Activated CD4-positive, alpha-beta memory T cell treated with anti-CD3 and anti-CD28 coated beads, Interleukin-2, amount 10 ng/mL, durations not matched to agents 7 days and 5 days (primary cell): ENCODE measurements around the gene AP4S1. TPM values are rescaled to one million over a fixed set of nuclear protein-coding genes. Genes with fewer than 3 reads are reported as not detected.
"Not testable (repeated sequence)": the region's sequence is repeated elsewhere in the genome, so short reads cannot be mapped to it uniquely, and the experiment has no call there.

Experiments used
- CTCF ChIA-PET: fragments of 350-600 bp; sonication (Branson Sonifier 250); formaldehyde crosslinking; loops from one replicate; lab custom pipeline; 2021; ENCODE audit warnings: antibody characterized with exemption, inconsistent platforms; lab: Charles Lee
- POLR2A ChIA-PET: fragments of 350-600 bp; sonication (Branson Sonifier 250); formaldehyde crosslinking; loops from one replicate; lab custom pipeline; 2021; ENCODE audit warnings: antibody characterized with exemption; lab: Charles Lee
- DNase-seq: peaks from one replicate; pipeline ENCODE4 v3.0.0-alpha.2; 2020
- H3K27ac Mint-ChIP-seq: one replicate; pipeline ENCODE4 v1.8.0; 2021; ENCODE audit warnings: mild to moderate bottlenecking, mixed read lengths
- H3K27me3 Mint-ChIP-seq: one replicate; pipeline ENCODE4 v1.8.0; 2021; ENCODE audit warnings: mixed read lengths
- H3K36me3 Mint-ChIP-seq: one replicate; pipeline ENCODE4 v1.8.0; 2021; ENCODE audit warnings: low read depth, mixed read lengths
- H3K4me1 Mint-ChIP-seq: one replicate; pipeline ENCODE4 v1.8.0; 2021; ENCODE audit warnings: mixed read lengths
- H3K4me3 Mint-ChIP-seq: one replicate; pipeline ENCODE4 v1.8.0; 2021; ENCODE audit warnings: mild to moderate bottlenecking, mixed read lengths
- H3K9me3 Mint-ChIP-seq: one replicate; pipeline ENCODE4 v1.8.0; 2021; ENCODE audit warnings: mixed read lengths
- total RNA-seq, 2 experiments: library from RNA; stranded (reverse); gene quantifications; one replicate each; pipeline ENCODE4 v1.2.3, GENCODE V29; 2021

Gene AP4S1
- total RNA-seq, 2 experiments from 2014 or later, result 3.7 to 4.2 TPM

GRCh38 chr14:31084385-31084784 is 58.9 kb downstream of the AP4S1 start:
- Mint-ChIP-seq H3K9me3 (no peaks in the 10 kb centered on the region), H3K4me3 (no peak overlapping the region), H3K36me3 (no peaks in the 10 kb centered on the region), H3K4me1 (no peaks in the 10 kb centered on the region), H3K27ac (no peak overlapping the region), H3K27me3 (no peaks in the 10 kb centered on the region)
- CTCF ChIA-PET, result no interaction called here
- POLR2A ChIA-PET, result no interaction called here
- no peak for DNase-seq

- ChIA-PET POLR2A (no interaction called here), CTCF (interaction anchor here (0.6 kb wide), 1 partner anchor 106 kb away, joined by 3 read pairs; no protein-coding TSS in a partner anchor)
- DNase-seq, result no peak
- Mint-ChIP-seq H3K9me3 (no peaks in the 10 kb centered on the region), H3K4me3 (no peak overlapping the region), H3K27ac (no peak overlapping the region), H3K27me3 (no peaks in the 10 kb centered on the region), H3K36me3 (no peaks in the 10 kb centered on the region), H3K4me1 (no peaks in the 10 kb centered on the region)
Measured at GRCh38 chr14:31085027-31085426, 59.6 kb downstream of the AP4S1 start.

- CTCF ChIA-PET, H3K27ac Mint-ChIP-seq, POLR2A ChIA-PET: not testable (repeated sequence)
Measured at GRCh38 chr14:31086466-31086865, 61.0 kb downstream of the AP4S1 start.

GRCh38 chr14:31090883-31091764 is 65.7 kb downstream of the AP4S1 start:
- no peaks in the 10 kb centered on the region for H3K4me1 Mint-ChIP-seq
- H3K9me3 Mint-ChIP-seq, result no peaks in the 10 kb centered on the region
- H3K36me3 Mint-ChIP-seq, result no peaks in the 10 kb centered on the region
- no peak overlapping the region for H3K4me3 Mint-ChIP-seq
- H3K27me3 Mint-ChIP-seq, result no peaks in the 10 kb centered on the region
- CTCF ChIA-PET, result no interaction called here
- no peak for DNase-seq
- no peak overlapping the region for H3K27ac Mint-ChIP-seq
- POLR2A ChIA-PET, result no interaction called here

More at GRCh38 chr14:31086466-31086865, 61.0 kb downstream of the AP4S1 start:
- H3K9me3 Mint-ChIP-seq, DNase-seq, H3K36me3 Mint-ChIP-seq, H3K4me1 Mint-ChIP-seq, H3K4me3 Mint-ChIP-seq, H3K27me3 Mint-ChIP-seq: not testable (repeated sequence)

- CTCF ChIA-PET, result no interaction called here
Measured at GRCh38 chr14:31092160-31092708, 66.8 kb downstream of the AP4S1 start.

GRCh38 chr14:31093884-31094839 is 68.7 kb downstream of the AP4S1 start:
- POLR2A ChIA-PET, H3K27ac Mint-ChIP-seq, H3K9me3 Mint-ChIP-seq, H3K4me1 Mint-ChIP-seq, H3K27me3 Mint-ChIP-seq, H3K4me3 Mint-ChIP-seq, DNase-seq, H3K36me3 Mint-ChIP-seq: not testable (repeated sequence)
- CTCF ChIA-PET, result interaction anchor here (0.7 kb wide), 1 partner anchor 12 kb away, joined by 3 read pairs; no protein-coding TSS in a partner anchor

More at GRCh38 chr14:31092160-31092708, 66.8 kb downstream of the AP4S1 start:
- Mint-ChIP-seq H3K36me3 (no peaks in the 10 kb centered on the region), H3K27ac (no peak overlapping the region), H3K27me3 (no peaks in the 10 kb centered on the region), H3K4me1 (no peaks in the 10 kb centered on the region), H3K4me3 (no peak overlapping the region), H3K9me3 (no peaks in the 10 kb centered on the region)
- POLR2A ChIA-PET, result no interaction called here
- no peak for DNase-seq

GRCh38 chr14:31095817-31096216 is 70.4 kb downstream of the AP4S1 start:
- H3K4me1 Mint-ChIP-seq, POLR2A ChIA-PET, H3K4me3 Mint-ChIP-seq: not testable (repeated sequence)

GRCh38 chr14:31096255-31096654 is 70.8 kb downstream of the AP4S1 start:
- H3K4me3 Mint-ChIP-seq, result no peak overlapping the region
- DNase-seq, result no peak
- no peaks in the 10 kb centered on the region for H3K9me3 Mint-ChIP-seq
- H3K27ac Mint-ChIP-seq, result no peak overlapping the region
- H3K4me1 Mint-ChIP-seq, result no peaks in the 10 kb centered on the region
- ChIA-PET POLR2A (no interaction called here), CTCF (no interaction called here)
- no peaks in the 10 kb centered on the region for H3K27me3 Mint-ChIP-seq
- H3K36me3 Mint-ChIP-seq, result peaks cover 21% of the 10 kb centered on the region

More at GRCh38 chr14:31095817-31096216, 70.4 kb downstream of the AP4S1 start:
- H3K9me3 Mint-ChIP-seq, H3K27me3 Mint-ChIP-seq, H3K27ac Mint-ChIP-seq, DNase-seq, CTCF ChIA-PET: not testable (repeated sequence)
- H3K36me3 Mint-ChIP-seq, result peaks cover 17% of the 10 kb centered on the region

- Mint-ChIP-seq H3K27me3 (no peaks in the 10 kb centered on the region), H3K4me3 (no peak overlapping the region), H3K4me1 (no peaks in the 10 kb centered on the region), H3K36me3 (peaks cover 29% of the 10 kb centered on the region), H3K27ac (no peak overlapping the region), H3K9me3 (no peaks in the 10 kb centered on the region)
- ChIA-PET POLR2A (no interaction called here), CTCF (interaction anchor here (1.0 kb wide), 1 partner anchor 15 kb away, joined by 4 read pairs; no protein-coding TSS in a partner anchor)
- no peak for DNase-seq
Measured at GRCh38 chr14:31097081-31097480, 71.6 kb downstream of the AP4S1 start.

GRCh38 chr14:31106768-31107167 is 81.3 kb downstream of the AP4S1 start:
- no peak overlapping the region for H3K27ac Mint-ChIP-seq
- CTCF ChIA-PET, result no interaction called here
- no peaks in the 10 kb centered on the region for H3K27me3 Mint-ChIP-seq
- no peaks in the 10 kb centered on the region for H3K9me3 Mint-ChIP-seq
- no peak overlapping the region for H3K4me3 Mint-ChIP-seq
- POLR2A ChIA-PET, result interaction anchor here (0.6 kb wide), 1 partner anchor 507 kb away, joined by 3 read pairs; no protein-coding TSS in a partner anchor
- H3K4me1 Mint-ChIP-seq, result no peaks in the 10 kb centered on the region
- no peak for DNase-seq
- H3K36me3 Mint-ChIP-seq, result peaks cover 67% of the 10 kb centered on the region

- DNase-seq, result no peak
- no peak overlapping the region for H3K4me3 Mint-ChIP-seq
- no peaks in the 10 kb centered on the region for H3K4me1 Mint-ChIP-seq
- H3K9me3 Mint-ChIP-seq, result no peaks in the 10 kb centered on the region
- no peak overlapping the region for H3K27ac Mint-ChIP-seq
- ChIA-PET POLR2A (no interaction called here), CTCF (interaction anchor here (1.0 kb wide), 1 partner anchor 9 kb away, joined by 3 read pairs; no protein-coding TSS in a partner anchor)
- no peaks in the 10 kb centered on the region for H3K27me3 Mint-ChIP-seq
- peaks cover 64% of the 10 kb centered on the region for H3K36me3 Mint-ChIP-seq
Measured at GRCh38 chr14:31109257-31109656, 83.8 kb downstream of the AP4S1 start.

- Mint-ChIP-seq H3K4me1 (no peaks in the 10 kb centered on the region), H3K9me3 (no peaks in the 10 kb centered on the region), H3K36me3 (peaks cover 62% of the 10 kb centered on the region), H3K27ac (no peak overlapping the region), H3K4me3 (no peak overlapping the region), H3K27me3 (no peaks in the 10 kb centered on the region)
- ChIA-PET CTCF (no interaction called here), POLR2A (no interaction called here)
- DNase-seq, result no peak
Measured at GRCh38 chr14:31110872-31111271, 85.4 kb downstream of the AP4S1 start.
